PFSK-1 (cell line): ENCODE results near the gene TEX2.

ENCODE experiments used
- POLR2AphosphoS5 ChIP-seq: IDR thresholded peaks from 2 replicates; pipeline ENCODE4 v1.6.1; 2012; ENCODE audit warnings: low read depth, mild to moderate bottlenecking, control low read depth, low read length, moderate library complexity
- SIN3A ChIP-seq: IDR thresholded peaks from 2 replicates; pipeline ENCODE4 v1.6.1; 2012; ENCODE audit warnings: mild to moderate bottlenecking, low read length, moderate library complexity, borderline replicate concordance; ENCODE audit not compliant: insufficient read depth
- TAF1 ChIP-seq: IDR thresholded peaks from 2 replicates; pipeline ENCODE4 v1.6.1; 2012; ENCODE audit warnings: low read length, control low read depth, borderline replicate concordance; ENCODE audit not compliant: insufficient read depth

- TF ChIP-seq POLR2AphosphoS5 = no peak
- TF ChIP-seq TAF1 = no peak
- TF ChIP-seq SIN3A = no peak
These were observed 89.4 kb downstream of the TEX2 start for GRCh38 chr17:64173646-64174045.
